Uterus (tissue), 4 donors: ENCODE measurements around the gene SPATA4. TPM values are rescaled to one million over a fixed set of nuclear protein-coding genes. Genes with fewer than 3 reads are reported as not detected.
A peak's percentile ranks its signal among the peaks of the same experiment; 100 is the strongest.

ENCODE experiments used
- DNase-seq, 2 donors: peaks; one replicate each; pipeline ENCODE4 v3.0.0-alpha.2; 2019 to 2020
- H3K27ac ChIP-seq, 2 donors: fragments of 200-600 bp; sonication (generic); 1 replicate in 1 of 2; 2 replicates in 1 of 2; pipeline ENCODE4 v1.5.1; 2016 to 2018
- H3K27me3 ChIP-seq, 2 donors: fragments of 200-600 bp; sonication (generic); one replicate each; pipeline ENCODE4 v1.5.1; 2018 to 2019; ENCODE audit warnings: control low read depth in 1 of 2
- H3K36me3 ChIP-seq, 2 donors: fragments of 200-600 bp; sonication (generic); one replicate each; pipeline ENCODE4 v1.5.1; 2019; ENCODE audit warnings: control low read depth in 1 of 2
- H3K4me1 ChIP-seq, 2 donors: fragments of 200-600 bp; sonication (generic); one replicate each; pipeline ENCODE4 v1.5.1; 2018 to 2019; ENCODE audit warnings: control low read depth in 1 of 2
- H3K4me3 ChIP-seq, 2 donors: fragments of 200-600 bp; sonication (generic); 1 replicate in 1 of 2; 2 replicates in 1 of 2; pipeline ENCODE4 v1.5.1; 2018 to 2019; ENCODE audit warnings: mild to moderate bottlenecking in 1 of 2
- H3K9me3 ChIP-seq, 2 donors: fragments of 200-600 bp; sonication (generic); one replicate each; pipeline ENCODE4 v1.5.1; 2019; ENCODE audit warnings: control low read depth in 1 of 2
- CTCF ChIP-seq, 4 experiments: fragments of 200-600 bp in 2 of 4; fragments of 450-650 bp in 2 of 4; sonication (generic) in 2 of 4; IDR thresholded peaks; one replicate each; pipeline ENCODE4 v1.5.1; 2016 to 2019; ENCODE audit warnings: antibody characterized with exemption in 4 of 4, mild to moderate bottlenecking in 2 of 4, moderate library complexity in 1 of 4
- POLR2A ChIP-seq, 2 donors: fragments of 450-650 bp; IDR thresholded peaks; one replicate each; pipeline ENCODE4 v1.6.1; 2016; ENCODE audit warnings: antibody characterized with exemption in 2 of 2, mild to moderate bottlenecking in 1 of 2, moderate library complexity in 1 of 2
- intact Hi-C: fragments of 100-400 bp; cut with DNase I; formaldehyde crosslinking; loops from one replicate; pipeline ENCODE4 v1.15.1; 2023; ENCODE audit warnings: low total_unique reads
- total RNA-seq, 4 donors: library from RNA; depleted of rRNA in 3 of 4; stranded (reverse); fragments of >200 nt in 3 of 4; gene quantifications; one replicate each; pipeline versions ENCODE4 v1.1.0 to v1.2.4, GENCODE V29; 2014 to 2023
- donor health status: DM: yes; HTN: yes; CAD: no.

SPATA4 gene
- total RNA-seq, 4 donors from 2014 or later: 0.40 to 1.6 TPM; not detected in 2

- Histone ChIP-seq H3K27ac (no peak overlapping the region), H3K36me3 (no peaks in the 10 kb centered on the region), H3K27me3 (no peaks in the 10 kb centered on the region), H3K4me1 (peaks cover 0 to 4% of the 10 kb centered on the region in 2 donors), H3K9me3 (no peaks in the 10 kb centered on the region), H3K4me3 (no peak overlapping the region)
- DNase-seq: no peak
- TF ChIP-seq CTCF (IDR thresholded peaks at IDR 0.05): no peak
- TF ChIP-seq POLR2A (IDR thresholded peaks at IDR 0.05): no peak
- intact Hi-C loops: loop anchor here (10.0 kb wide), 1 partner anchor 123 kb away; the partner anchor contains the start of gene SPCS3
Measured at GRCh38 chr4:176191974-176192373, 3.4 kb downstream of the SPATA4 start.

GRCh38 chr4:176189891-176190795, 5.2 kb downstream of the SPATA4 start:
- H3K4me1 ChIP-seq: no peaks in the 10 kb centered on the region
- TF ChIP-seq POLR2A (IDR thresholded peaks at IDR 0.05): no peak
- TF ChIP-seq CTCF (IDR thresholded peaks at IDR 0.05): no peak
- H3K9me3 ChIP-seq: no peaks in the 10 kb centered on the region
- H3K27ac ChIP-seq: no peak overlapping the region
- no peaks in the 10 kb centered on the region for H3K27me3 ChIP-seq
- H3K36me3 ChIP-seq: no peaks in the 10 kb centered on the region
- no peak overlapping the region for H3K4me3 ChIP-seq
- DNase-seq: no peak
- intact Hi-C loops: loop anchor here (10.0 kb wide), 1 partner anchor 125 kb away; the partner anchor contains the start of gene SPCS3

- Histone ChIP-seq H3K4me3 (no peak overlapping the region), H3K9me3 (no peaks in the 10 kb centered on the region), H3K27ac (no peak overlapping the region), H3K36me3 (no peaks in the 10 kb centered on the region), H3K27me3 (no peaks in the 10 kb centered on the region), H3K4me1 (no peaks in the 10 kb centered on the region)
- DNase-seq: no peak
- TF ChIP-seq POLR2A (IDR thresholded peaks at IDR 0.05) (no peak), CTCF (IDR thresholded peaks at IDR 0.05) (no peak)
- intact Hi-C loops: no loop called here
Measured at GRCh38 chr4:176188654-176189053, 6.7 kb downstream of the SPATA4 start.

- no peak for DNase-seq
- no peak for TF ChIP-seq POLR2A (IDR thresholded peaks at IDR 0.05)
- no peak for TF ChIP-seq CTCF (IDR thresholded peaks at IDR 0.05)
- Histone ChIP-seq H3K36me3 (no peaks in the 10 kb centered on the region), H3K9me3 (no peaks in the 10 kb centered on the region), H3K27me3 (no peaks in the 10 kb centered on the region), H3K27ac (peak overlapping the region; percentile 5 to 17), H3K4me1 (no peaks in the 10 kb centered on the region), H3K4me3 (no peak overlapping the region)
- intact Hi-C loops: no loop called here
Measured at GRCh38 chr4:176187624-176188023, 7.8 kb downstream of the SPATA4 start.

GRCh38 chr4:176186671-176187395, 8.6 kb downstream of the SPATA4 start:
- Histone ChIP-seq H3K36me3 (no peaks in the 10 kb centered on the region), H3K27me3 (no peaks in the 10 kb centered on the region), H3K9me3 (no peaks in the 10 kb centered on the region), H3K4me1 (no peaks in the 10 kb centered on the region), H3K27ac (peak overlapping the region; percentile 12 to 17), H3K4me3 (no peak overlapping the region)
- intact Hi-C loops: no loop called here
- no peak for TF ChIP-seq POLR2A (IDR thresholded peaks at IDR 0.05)
- TF ChIP-seq CTCF (IDR thresholded peaks at IDR 0.05): no peak
- DNase-seq: no peak
